NB4 (cell line): ENCODE results near the gene ITCH.

Experiments
- CTCF ChIP-seq: IDR thresholded peaks from one replicate; pipeline ENCODE4 v1.5.1; 2012; ENCODE audit warnings: low read depth, low read length
- POLR2A ChIP-seq: IDR thresholded peaks from 2 replicates; pipeline ENCODE4 v1.6.1; 2011; ENCODE audit warnings: mild to moderate bottlenecking; ENCODE audit not compliant: insufficient read length; ENCODE audit errors: extremely low read depth

GRCh38 chr20:34529742-34530141 lies 166.7 kb downstream of the ITCH start:
- TF ChIP-seq CTCF (no peak), POLR2A (no peak)
